Nephron progenitor cell (in vitro differentiated cells): Measurements from ENCODE around the gene SPDYE1.

ENCODE experiments used
- DNase-seq: peaks from one replicate; pipeline ENCODE4 v3.0.0; 2021
- H3K27ac Mint-ChIP-seq: 2 replicates; pipeline ENCODE4 v1.8.0; 2021; ENCODE audit warnings: mild to moderate bottlenecking, moderate library complexity, mixed read lengths
- H3K27me3 Mint-ChIP-seq: 2 replicates; pipeline ENCODE4 v1.8.0; 2021; ENCODE audit warnings: mild to moderate bottlenecking, low read depth, mixed read lengths; ENCODE audit not compliant: poor library complexity
- H3K36me3 Mint-ChIP-seq: 2 replicates; pipeline ENCODE4 v1.8.0; 2021; ENCODE audit warnings: low read depth, mixed read lengths
- H3K4me1 Mint-ChIP-seq: 2 replicates; pipeline ENCODE4 v1.8.0; 2021; ENCODE audit warnings: mixed read lengths
- H3K4me3 Mint-ChIP-seq: 2 replicates; pipeline ENCODE4 v1.8.0; 2021; ENCODE audit warnings: mild to moderate bottlenecking, moderate library complexity, mixed read lengths
- H3K9me3 Mint-ChIP-seq: 2 replicates; pipeline ENCODE4 v1.8.0; 2021; ENCODE audit warnings: mild to moderate bottlenecking, moderate library complexity, mixed read lengths
- TF ChIP-seq, protein P1 (sequence below): fragments of 200-600 bp; sonication (generic); IDR thresholded peaks from 2 replicates; pipeline ENCODE4 v1.5.0; 2021; ENCODE audit warnings: antibody characterized with exemption

SPDYE1 gene

DNA sequence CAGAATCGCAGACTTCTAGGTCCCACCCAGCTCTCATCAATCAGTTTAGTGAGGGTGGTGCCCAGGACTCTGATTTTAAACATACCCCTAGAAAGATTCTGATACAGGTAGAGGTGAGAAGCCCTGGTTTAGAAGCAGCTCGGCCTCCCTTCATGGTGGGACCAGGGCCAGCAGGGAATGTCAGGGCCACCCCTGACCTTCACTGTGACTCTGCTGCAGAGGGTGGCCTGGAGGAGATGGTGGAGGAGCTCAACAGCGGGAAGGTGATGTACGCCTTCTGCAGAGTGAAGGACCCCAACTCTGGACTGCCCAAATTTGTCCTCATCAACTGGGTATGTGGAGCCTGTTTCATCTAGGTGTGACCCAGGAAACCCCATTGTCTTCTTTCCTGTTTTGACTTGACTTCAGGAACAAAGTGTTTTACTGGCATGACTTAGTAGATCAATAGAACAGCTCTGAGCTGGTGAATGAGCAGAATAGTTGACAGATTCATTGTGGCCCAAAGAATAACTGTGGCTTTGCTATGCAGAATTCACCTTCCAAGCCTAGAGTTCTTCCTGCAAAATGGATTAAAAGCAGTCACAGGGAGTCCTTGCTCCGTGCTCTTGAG, 54.0 kb downstream of the SPDYE1 start:
- peaks cover 59% of the 10 kb centered on the region for H3K36me3 Mint-ChIP-seq
- TF ChIP-seq, protein P1, sequence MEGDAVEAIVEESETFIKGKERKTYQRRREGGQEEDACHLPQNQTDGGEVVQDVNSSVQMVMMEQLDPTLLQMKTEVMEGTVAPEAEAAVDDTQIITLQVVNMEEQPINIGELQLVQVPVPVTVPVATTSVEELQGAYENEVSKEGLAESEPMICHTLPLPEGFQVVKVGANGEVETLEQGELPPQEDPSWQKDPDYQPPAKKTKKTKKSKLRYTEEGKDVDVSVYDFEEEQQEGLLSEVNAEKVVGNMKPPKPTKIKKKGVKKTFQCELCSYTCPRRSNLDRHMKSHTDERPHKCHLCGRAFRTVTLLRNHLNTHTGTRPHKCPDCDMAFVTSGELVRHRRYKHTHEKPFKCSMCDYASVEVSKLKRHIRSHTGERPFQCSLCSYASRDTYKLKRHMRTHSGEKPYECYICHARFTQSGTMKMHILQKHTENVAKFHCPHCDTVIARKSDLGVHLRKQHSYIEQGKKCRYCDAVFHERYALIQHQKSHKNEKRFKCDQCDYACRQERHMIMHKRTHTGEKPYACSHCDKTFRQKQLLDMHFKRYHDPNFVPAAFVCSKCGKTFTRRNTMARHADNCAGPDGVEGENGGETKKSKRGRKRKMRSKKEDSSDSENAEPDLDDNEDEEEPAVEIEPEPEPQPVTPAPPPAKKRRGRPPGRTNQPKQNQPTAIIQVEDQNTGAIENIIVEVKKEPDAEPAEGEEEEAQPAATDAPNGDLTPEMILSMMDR: no peak
- DNase-seq: no peak
- H3K4me3 Mint-ChIP-seq: no peak overlapping the region
- no peaks in the 10 kb centered on the region for H3K9me3 Mint-ChIP-seq
- peaks cover 3% of the 10 kb centered on the region for H3K27me3 Mint-ChIP-seq
- H3K27ac Mint-ChIP-seq: peak overlapping the region; percentile 19
- peaks cover 26% of the 10 kb centered on the region for H3K4me1 Mint-ChIP-seq

GRCh38 chr7:44052771-44053365, 55.2 kb downstream of the SPDYE1 start:
- Mint-ChIP-seq H3K4me3 (no peak overlapping the region), H3K27me3 (peaks cover 3% of the 10 kb centered on the region), H3K9me3 (no peaks in the 10 kb centered on the region), H3K36me3 (peaks cover 59% of the 10 kb centered on the region), H3K4me1 (peaks cover 17% of the 10 kb centered on the region), H3K27ac (no peak overlapping the region)
- DNase-seq: no peak
- TF ChIP-seq, protein P1: no peak

DNA sequence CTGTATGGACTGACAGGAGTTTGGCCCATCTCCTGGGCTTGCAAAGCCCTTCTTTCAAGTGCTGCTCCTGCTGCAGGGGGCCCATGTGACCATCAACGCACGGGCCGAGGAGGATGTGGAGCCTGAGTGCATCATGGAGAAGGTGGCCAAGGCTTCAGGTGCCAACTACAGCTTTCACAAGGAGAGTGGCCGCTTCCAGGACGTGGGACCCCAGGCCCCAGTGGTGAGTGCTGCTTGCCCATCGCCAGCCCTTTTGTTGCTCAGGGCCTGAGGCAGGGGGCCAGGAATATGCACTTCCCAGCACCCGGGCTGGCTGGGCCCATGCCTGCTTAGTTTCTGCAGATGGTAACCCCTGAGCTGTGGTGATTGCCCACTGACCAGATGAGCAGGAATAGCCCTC, 59.0 kb downstream of the SPDYE1 start:
- Mint-ChIP-seq H3K27me3 (no peaks in the 10 kb centered on the region), H3K4me3 (no peak overlapping the region), H3K36me3 (peaks cover 58% of the 10 kb centered on the region), H3K4me1 (no peaks in the 10 kb centered on the region), H3K9me3 (no peaks in the 10 kb centered on the region), H3K27ac (no peak overlapping the region)
- TF ChIP-seq, protein P1: no peak
- no peak for DNase-seq

DNA sequence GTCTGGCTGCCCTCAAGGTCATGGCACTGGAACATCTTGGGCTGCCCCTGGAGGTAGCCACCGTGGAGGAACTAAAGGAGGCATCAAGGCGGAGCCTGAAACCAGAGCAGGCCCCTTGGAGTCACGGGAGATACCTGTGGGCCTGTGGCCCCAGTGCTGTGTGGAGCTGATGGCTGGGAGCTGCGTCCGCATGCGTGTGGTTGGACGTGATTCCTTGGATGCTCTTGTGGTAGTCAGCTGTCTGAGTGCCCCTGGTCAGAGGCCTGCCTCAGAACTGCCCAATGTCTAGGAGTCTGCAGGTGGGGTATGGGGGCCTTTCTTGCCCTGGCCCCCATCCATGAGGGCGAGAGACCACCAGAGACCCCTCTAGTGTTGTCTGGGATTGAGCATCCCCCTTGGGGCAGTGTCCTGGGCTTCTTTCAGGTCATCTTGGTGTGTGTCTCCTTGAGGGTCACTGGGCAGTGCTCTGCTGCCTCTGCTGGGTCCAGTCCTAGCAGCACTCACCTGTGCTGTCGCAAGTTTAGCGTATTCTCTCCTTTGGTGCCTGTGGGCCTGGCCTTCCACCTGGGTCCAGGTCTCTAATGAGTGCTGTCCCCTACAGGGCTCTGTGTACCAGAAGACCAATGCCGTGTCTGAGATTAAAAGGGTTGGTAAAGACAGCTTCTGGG, 59.6 kb downstream of the SPDYE1 start:
- Mint-ChIP-seq H3K27me3 (no peaks in the 10 kb centered on the region), H3K4me3 (no peak overlapping the region), H3K27ac (no peak overlapping the region), H3K9me3 (no peaks in the 10 kb centered on the region), H3K4me1 (no peaks in the 10 kb centered on the region), H3K36me3 (peaks cover 56% of the 10 kb centered on the region)
- DNase-seq: no peak
- TF ChIP-seq, protein P1: no peak

- peaks cover 6% of the 10 kb centered on the region for H3K4me1 Mint-ChIP-seq
- no peak overlapping the region for H3K4me3 Mint-ChIP-seq
- H3K36me3 Mint-ChIP-seq: peaks cover 49% of the 10 kb centered on the region
- H3K27me3 Mint-ChIP-seq: no peaks in the 10 kb centered on the region
- no peaks in the 10 kb centered on the region for H3K9me3 Mint-ChIP-seq
- TF ChIP-seq, protein P1: no peak
- DNase-seq: no peak
- peak overlapping the region; percentile 64 for H3K27ac Mint-ChIP-seq
Observed at GRCh38 chr7:44057849-44058758, 60.4 kb downstream of the SPDYE1 start.
